Brain pericyte (primary cell): ENCODE data around the gene SLC5A12.

ENCODE experiments used
- DNase-seq: peaks from one replicate; pipeline ENCODE4 v3.0.0-alpha.2; 2012; ENCODE audit warnings: low read depth, low spot score

The SLC5A12 gene

GRCh38 chr11:26719998-26720397 is 1.9 kb downstream of the SLC5A12 start:
- DNase-seq, result no peak

DNA sequence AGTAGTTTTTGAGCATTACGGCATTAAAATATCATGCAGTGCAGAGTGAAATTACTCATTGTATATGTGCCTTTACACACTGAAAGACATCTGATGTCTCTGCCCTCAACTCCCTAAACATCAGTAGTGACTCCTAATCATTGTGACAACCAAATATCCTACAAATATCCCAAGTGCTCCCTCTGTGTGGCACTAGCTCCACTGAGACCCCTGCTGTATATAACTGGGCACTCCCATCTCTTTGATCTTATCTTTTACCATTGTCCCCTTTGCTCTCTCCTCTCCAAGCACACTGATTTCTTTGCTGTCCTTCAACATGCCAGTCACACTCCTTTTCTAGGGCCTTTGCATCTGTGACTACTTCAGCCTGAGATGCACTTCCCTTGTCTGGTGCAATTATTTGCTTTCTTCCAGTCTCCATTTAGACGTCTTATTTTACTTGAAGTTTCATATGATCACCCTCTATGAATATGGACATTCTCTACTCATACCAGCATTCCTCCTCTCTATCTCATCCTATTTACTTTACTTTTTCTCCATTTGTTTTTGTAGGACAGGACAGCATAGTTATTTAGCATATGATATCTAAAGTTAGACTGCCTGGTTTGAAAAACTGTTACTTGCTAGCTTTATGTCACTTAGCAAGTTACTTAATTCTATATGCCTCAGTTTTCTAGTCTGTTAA is 2.4 kb downstream of the SLC5A12 start:
- no peak for DNase-seq

- no peak for DNase-seq
Observed at GRCh38 chr11:26717771-26718170, 4.1 kb downstream of the SLC5A12 start.

GRCh38 chr11:26715133-26715532 is 6.7 kb downstream of the SLC5A12 start:
- DNase-seq, result no peak

- no peak for DNase-seq
Observed at GRCh38 chr11:26712497-26712896, 9.4 kb downstream of the SLC5A12 start.

GRCh38 chr11:26710489-26710888 is 11.4 kb downstream of the SLC5A12 start:
- DNase-seq, result no peak

GRCh38 chr11:26708736-26709456 is 13.0 kb downstream of the SLC5A12 start:
- DNase-seq, result no peak

DNA sequence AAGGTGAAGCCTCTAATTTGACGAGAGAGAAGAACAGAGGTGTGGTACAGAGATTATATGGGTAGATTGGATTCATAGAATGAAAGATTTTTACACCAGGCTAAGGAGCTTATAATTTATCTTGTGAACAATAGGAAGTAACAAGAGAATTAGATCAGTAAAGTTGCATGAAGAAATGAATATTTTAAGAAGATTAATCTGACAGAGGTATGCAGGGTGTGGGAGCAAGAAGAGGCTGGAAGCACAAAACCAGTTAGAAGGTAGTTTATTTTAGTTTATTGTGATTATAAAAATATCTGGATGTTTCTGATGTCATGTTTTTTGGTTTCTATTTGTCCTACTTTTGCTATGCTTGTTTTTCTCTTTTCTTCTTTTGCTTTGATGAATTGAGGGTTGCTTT is 15.7 kb downstream of the SLC5A12 start:
- no peak for DNase-seq

GRCh38 chr11:26704249-26704648 is 17.6 kb downstream of the SLC5A12 start:
- DNase-seq, result no peak

GRCh38 chr11:26703411-26704191 is 18.3 kb downstream of the SLC5A12 start:
- DNase-seq, result no peak

GRCh38 chr11:26702406-26702805 is 19.5 kb downstream of the SLC5A12 start:
- DNase-seq, result no peak

DNA sequence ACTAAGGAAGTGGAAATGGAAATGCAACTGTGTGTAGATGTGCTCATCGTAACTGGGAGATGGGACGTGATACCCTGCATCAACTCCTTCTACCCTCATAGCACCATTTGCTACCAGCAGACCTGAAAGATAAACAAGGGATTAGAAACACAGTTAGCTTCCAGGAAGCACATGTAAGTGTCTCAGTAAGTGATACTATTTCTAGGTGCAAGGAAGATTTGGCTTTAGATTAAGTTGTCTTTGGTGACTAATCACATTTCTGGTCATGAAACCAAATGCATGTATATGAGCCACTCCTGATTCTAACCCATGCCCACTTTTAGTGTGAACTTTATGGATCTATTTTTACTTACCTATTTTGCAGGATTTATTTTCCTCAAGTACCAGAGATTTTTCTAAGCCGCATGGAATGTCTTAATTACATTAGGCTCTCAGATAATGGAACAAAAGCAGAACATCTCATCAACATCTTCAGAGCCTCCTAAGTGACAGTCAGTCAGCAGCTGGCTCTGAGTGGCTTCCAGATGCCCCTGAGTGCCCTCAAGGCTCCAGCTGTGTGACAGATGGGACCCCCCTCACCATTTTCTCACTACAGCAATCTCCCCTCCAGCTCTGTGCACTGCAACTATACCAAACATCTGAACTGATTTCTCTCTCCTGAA is 21.2 kb downstream of the SLC5A12 start:
- DNase-seq, result no peak

DNA sequence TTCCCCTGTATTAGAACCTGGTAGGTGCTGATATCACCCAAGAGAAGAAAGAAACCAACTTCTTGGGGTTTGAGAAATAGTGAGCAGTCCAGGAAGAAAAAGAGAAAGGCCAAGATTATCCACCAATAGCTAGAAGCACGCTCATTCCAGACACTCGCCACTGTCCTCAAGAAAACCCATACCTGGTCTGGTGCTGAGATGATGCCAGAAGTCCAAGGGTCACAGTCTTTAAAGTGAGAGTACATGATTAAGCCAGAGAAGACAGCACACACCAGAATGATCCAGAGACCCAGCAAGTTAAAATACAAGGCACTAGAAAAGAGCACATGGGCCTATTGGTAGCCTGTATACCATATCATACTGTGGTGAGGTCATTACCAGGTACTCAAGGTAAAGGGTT is 23.6 kb downstream of the SLC5A12 start:
- DNase-seq, result no peak

GRCh38 chr11:26696330-26696729 is 25.5 kb downstream of the SLC5A12 start:
- no peak for DNase-seq

DNA sequence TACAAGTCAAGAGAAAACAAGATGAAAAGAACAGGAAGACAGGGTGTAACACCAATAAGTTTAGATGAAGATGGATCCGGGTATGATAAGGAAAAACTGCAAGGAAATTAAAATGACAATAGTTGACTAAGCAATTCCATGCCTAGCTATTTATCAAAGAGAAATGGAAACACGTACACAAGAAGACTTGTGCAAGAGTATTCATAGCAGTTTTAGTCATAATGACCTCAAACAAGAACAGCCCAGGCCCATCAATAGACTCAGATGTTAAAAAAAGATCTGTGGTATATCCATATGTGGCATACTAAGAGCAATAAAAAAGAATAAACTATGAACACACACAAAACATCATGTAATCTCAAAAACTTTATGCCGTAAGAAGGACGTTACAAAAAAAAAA is 33.2 kb downstream of the SLC5A12 start:
- no peak for DNase-seq

DNA sequence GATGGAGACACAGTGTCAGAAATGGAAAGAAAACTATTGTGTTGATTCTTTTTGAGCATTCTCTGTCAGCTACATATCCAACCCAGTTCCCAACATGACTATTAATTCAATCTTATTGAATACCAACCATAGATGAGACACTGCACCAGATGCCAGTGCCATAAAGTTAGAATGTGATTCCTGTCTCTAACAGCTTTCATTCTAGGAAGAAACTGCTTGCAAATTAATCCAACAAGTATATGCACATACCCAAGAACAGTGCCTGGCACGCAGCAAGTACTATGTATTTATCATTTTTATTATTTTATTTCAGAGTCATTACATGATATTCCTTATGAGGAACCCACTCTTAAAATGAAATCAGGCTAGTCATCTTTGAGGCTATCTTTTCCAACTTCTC is 34.5 kb downstream of the SLC5A12 start:
- no peak for DNase-seq

GRCh38 chr11:26677566-26677965 is 44.3 kb downstream of the SLC5A12 start:
- no peak for DNase-seq

GRCh38 chr11:26676641-26677040 is 45.2 kb downstream of the SLC5A12 start:
- no peak for DNase-seq

GRCh38 chr11:26675233-26675928 is 46.5 kb downstream of the SLC5A12 start:
- DNase-seq, result no peak

DNA sequence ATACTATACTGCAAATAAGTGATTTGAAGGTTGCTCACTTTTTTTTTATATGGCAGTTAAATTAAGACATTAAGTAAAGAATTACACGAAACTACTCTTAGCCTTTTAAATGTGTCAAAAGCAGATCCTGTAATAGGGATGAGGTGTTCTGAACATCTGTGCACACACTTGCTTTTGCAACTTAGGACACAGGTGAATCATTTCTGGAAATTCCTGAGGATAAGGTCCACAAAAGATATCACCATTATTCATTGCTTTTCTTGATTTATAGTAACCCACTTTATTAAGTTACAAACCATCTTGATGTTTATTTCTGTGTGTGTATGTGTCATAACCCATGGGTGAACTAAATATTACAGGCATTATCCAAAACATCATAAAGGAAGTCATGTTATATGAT is 55.9 kb downstream of the SLC5A12 start:
- no peak for DNase-seq

- DNase-seq, result no peak
Observed at GRCh38 chr11:26665036-26665435, 56.8 kb downstream of the SLC5A12 start.
